ACC112 (cell line): ENCODE data around the gene MYOCD.

ENCODE experiments used
- H2AFZ ChIP-seq: fragments of 200-600 bp; sonication (generic); one replicate; pipeline ENCODE4 v1.6.0; 2017; ENCODE audit warnings: antibody characterized with exemption, low read length; ENCODE audit not compliant: unreplicated experiment
- H3K27ac ChIP-seq: fragments of 200-600 bp; sonication (generic); 2 replicates; pipeline ENCODE4 v1.5.1; 2014; ENCODE audit warnings: low read depth, mild to moderate bottlenecking, antibody characterized with exemption, low read length, moderate library complexity
- H3K27me3 ChIP-seq: fragments of 200-600 bp; sonication (generic); 2 replicates; pipeline ENCODE4 v1.6.1; 2014; ENCODE audit warnings: mild to moderate bottlenecking, antibody characterized with exemption, low read length, moderate library complexity, mixed read lengths; ENCODE audit not compliant: insufficient read depth
- H3K36me3 ChIP-seq: fragments of 200-600 bp; sonication (generic); 2 replicates; pipeline ENCODE4 v1.6.1; 2016; ENCODE audit warnings: mild to moderate bottlenecking, antibody characterized with exemption, low read length, moderate library complexity, mixed read lengths; ENCODE audit not compliant: insufficient read depth
- H3K4me1 ChIP-seq: fragments of 200-600 bp; sonication (generic); one replicate; pipeline ENCODE4 v1.6.1; 2016; ENCODE audit warnings: low read length, mixed read lengths; ENCODE audit not compliant: insufficient read depth, unreplicated experiment, control insufficient read depth
- H3K4me3 ChIP-seq: fragments of 200-600 bp; sonication (generic); 2 replicates; pipeline ENCODE4 v1.5.1; 2014; ENCODE audit warnings: mild to moderate bottlenecking, low read depth, low read length
- H3K79me2 ChIP-seq: fragments of 200-600 bp; sonication (generic); one replicate; pipeline ENCODE4 v1.6.0; 2016; ENCODE audit warnings: low read length; ENCODE audit not compliant: control insufficient read depth, unreplicated experiment, insufficient read depth

The MYOCD gene

DNA sequence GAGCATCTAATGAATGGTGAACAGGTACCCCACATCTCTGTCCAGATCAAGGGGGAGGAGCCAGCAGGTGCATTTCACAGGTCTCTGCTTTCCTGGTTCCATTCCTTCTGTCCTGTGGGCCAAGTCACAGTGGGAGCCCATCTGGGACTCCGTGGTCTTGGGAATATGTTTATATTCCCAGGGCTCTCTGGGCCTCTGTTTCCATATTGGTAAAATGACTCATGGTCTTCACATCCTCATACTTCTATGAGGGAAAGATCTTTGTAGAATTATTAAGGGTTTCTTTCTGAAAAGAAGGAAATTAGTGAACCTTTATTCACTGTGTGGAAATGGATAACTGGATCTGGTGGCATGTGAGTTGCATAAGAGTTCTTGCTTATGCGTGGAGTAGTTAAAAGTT, 6.2 kb downstream of the MYOCD start:
- Histone ChIP-seq H3K79me2 (no peaks in the 10 kb centered on the region), H3K4me3 (no peak overlapping the region), H3K27ac (no peak overlapping the region), H3K4me1 (no peaks in the 10 kb centered on the region), H3K27me3 (peaks cover 4% of the 10 kb centered on the region; the same call in 1 of the 2 replicates), H3K36me3 (no peaks in the 10 kb centered on the region), H2AFZ (no peak overlapping the region)

DNA sequence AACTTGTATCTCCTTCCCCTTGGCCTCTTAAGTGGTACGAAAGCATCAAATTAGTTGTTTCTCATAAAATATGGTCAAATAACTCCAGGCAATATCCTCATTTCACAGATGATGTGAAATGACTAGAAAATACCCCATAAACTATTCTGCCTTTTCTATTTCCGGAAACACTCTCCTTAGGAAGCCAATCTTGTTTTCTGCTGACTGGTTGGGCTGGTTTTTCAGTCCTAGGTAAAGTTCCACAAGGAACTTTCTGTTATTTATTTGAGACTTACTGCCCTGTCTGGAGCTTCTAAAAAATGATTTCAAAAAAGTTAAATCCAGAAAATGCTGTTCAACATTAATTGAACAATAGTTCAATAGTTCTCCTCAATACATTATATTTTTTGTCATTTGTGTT, 7.3 kb downstream of the MYOCD start:
- no peaks in the 10 kb centered on the region for H3K27me3 ChIP-seq

DNA sequence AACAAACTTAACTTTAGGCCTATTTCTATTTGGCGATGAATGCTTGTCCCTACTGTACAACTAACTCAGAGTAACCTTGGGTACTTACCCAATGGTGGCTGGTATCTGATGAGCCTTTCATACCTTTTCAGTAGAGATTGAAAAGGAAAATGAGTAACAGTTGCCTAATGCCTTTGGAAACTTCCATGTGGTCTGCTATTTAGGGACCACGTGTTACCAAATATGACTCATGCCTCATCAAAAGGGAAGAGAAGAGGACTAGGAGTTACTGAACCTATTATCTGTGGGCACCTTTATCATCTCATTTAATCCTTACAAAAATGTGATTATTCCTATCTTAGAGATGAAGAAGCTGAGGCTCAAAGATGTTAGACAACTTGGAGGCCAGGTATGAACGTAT, 8.1 kb downstream of the MYOCD start:
- no peak overlapping the region for H2AFZ ChIP-seq
- no peak overlapping the region for H3K27ac ChIP-seq
- no peaks in the 10 kb centered on the region for H3K36me3 ChIP-seq
- H3K4me3 ChIP-seq, result no peak overlapping the region
- H3K27me3 ChIP-seq, result no peaks in the 10 kb centered on the region
- H3K4me1 ChIP-seq, result no peaks in the 10 kb centered on the region
- no peaks in the 10 kb centered on the region for H3K79me2 ChIP-seq

More for the DNA sequence above, 7.3 kb downstream of the MYOCD start:
- no peaks in the 10 kb centered on the region for H3K36me3 ChIP-seq
- no peak overlapping the region for H2AFZ ChIP-seq
- no peak overlapping the region for H3K4me3 ChIP-seq
- H3K27ac ChIP-seq, result no peak overlapping the region
- no peaks in the 10 kb centered on the region for H3K4me1 ChIP-seq
- no peaks in the 10 kb centered on the region for H3K79me2 ChIP-seq

DNA sequence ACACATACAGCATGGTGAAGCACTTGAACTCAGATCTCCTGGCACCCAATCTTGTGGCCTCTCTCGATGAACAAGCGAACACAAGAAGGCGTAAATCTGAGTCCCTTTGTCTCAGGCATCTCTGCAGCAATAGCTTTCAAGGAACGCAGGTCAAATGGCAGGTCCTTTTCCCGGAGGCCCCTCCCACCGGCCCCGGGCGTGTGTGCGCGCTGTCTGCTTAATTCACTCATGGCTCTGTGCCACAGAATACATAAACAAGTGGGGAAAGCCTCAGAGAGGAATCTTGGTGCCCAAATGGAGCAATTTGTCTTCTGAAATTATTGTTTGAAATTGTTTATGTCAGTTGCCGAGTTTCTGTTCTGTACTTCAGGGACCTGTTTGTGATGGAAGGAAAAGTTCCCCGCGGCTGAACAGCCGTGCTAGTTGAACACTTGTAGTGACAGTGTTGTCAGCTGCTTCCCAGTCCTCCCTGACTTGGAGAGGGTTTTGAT, 14.8 kb downstream of the MYOCD start:
- H3K79me2 ChIP-seq, result no peaks in the 10 kb centered on the region
- H3K4me1 ChIP-seq, result no peaks in the 10 kb centered on the region
- no peaks in the 10 kb centered on the region for H3K36me3 ChIP-seq
- no peak overlapping the region for H3K27ac ChIP-seq
- H3K4me3 ChIP-seq, result no peak overlapping the region
- peaks cover 26% of the 10 kb centered on the region for H3K27me3 ChIP-seq
- H2AFZ ChIP-seq, result no peak overlapping the region

DNA sequence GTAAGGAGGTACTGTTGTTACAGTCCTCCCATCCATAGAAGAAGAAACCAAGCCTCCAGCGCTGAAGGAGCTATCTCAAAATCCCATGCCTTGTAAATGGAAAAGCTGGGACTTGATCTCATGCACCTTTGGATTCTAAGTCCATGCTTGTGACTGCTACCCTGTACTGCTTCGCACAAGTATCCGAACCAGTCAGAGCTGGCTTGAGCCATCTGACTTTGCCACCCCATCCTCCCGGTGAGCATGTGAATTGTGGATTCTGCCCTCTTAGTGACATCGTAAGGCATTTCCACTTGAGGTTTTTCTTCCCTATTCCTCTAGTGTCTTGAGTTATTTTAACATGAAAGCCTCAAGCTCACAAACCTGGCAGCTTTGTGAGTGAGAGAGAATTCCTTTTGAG, 15.3 kb downstream of the MYOCD start:
- Histone ChIP-seq H3K79me2 (no peaks in the 10 kb centered on the region), H3K27ac (no peak overlapping the region), H3K4me1 (no peaks in the 10 kb centered on the region), H2AFZ (no peak overlapping the region), H3K36me3 (no peaks in the 10 kb centered on the region), H3K27me3 (peaks cover 26% of the 10 kb centered on the region), H3K4me3 (no peak overlapping the region)

DNA sequence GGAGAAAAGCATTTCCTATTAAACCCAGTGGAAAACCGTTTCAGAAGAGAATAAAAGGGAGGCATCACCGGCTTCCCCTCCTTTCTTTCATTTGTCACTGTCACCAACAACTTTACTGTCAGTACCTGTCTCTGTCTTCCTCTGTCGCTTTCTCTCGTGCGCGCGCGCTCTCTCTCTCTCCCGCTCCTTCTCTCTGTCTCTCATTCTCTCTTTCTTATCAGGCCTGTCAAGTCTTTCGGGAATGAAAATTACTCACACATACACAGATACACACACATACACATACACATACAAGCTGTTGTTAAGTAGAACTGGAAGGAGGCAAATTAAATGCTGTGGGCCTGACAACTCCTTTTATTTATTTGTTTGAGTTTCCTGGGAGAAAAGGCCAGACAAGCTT, 17.6 kb downstream of the MYOCD start:
- Histone ChIP-seq H3K4me3 (no peak overlapping the region), H2AFZ (no peak overlapping the region), H3K27me3 (peaks cover 26% of the 10 kb centered on the region), H3K79me2 (no peaks in the 10 kb centered on the region), H3K27ac (no peak overlapping the region), H3K4me1 (no peaks in the 10 kb centered on the region), H3K36me3 (no peaks in the 10 kb centered on the region)

DNA sequence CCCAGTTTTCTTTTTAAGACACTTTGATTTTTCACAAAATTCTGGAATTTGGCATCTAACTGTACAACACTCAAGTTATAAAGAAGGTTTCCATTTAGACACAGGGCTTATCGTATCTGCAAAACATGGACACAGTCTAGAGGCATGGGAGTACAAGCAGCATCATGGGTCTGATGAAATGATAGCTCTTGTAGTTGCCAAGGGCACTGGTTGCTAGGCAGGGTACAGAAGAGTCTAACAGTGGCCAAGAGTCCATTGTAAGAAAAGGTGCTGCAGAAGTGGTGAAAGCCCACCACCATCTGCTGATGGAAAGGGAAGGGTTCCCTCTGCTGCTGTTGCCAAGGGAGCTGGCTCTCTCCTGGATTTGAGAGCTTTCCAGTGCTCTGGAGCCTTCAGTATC, 20.8 kb downstream of the MYOCD start:
- Histone ChIP-seq H3K79me2 (no peaks in the 10 kb centered on the region), H3K4me3 (no peak overlapping the region), H3K27me3 (peaks cover 13% of the 10 kb centered on the region), H3K36me3 (no peaks in the 10 kb centered on the region), H2AFZ (no peak overlapping the region), H3K27ac (no peak overlapping the region), H3K4me1 (no peaks in the 10 kb centered on the region)

DNA sequence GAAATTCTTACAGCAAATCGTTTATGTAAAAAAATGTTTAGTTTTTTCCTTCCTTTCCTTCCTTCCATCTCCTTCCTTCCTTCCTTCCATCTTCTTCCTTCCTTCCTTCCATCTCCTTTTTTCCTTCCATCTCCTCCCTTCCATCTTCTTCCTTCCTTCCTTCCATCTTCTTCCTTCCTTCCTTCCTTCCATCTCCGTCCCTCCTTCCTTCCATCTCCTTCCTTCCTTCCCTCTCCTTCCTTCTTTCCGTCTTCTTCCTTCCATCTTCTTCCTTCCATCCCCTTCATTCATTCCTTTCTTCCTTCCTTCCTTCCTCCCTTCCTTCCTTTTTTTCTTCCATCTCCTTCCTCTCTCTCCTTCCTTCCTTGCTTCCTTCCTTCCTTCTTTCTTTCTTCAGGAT, 22.7 kb downstream of the MYOCD start:
- no peaks in the 10 kb centered on the region for H3K79me2 ChIP-seq

DNA sequence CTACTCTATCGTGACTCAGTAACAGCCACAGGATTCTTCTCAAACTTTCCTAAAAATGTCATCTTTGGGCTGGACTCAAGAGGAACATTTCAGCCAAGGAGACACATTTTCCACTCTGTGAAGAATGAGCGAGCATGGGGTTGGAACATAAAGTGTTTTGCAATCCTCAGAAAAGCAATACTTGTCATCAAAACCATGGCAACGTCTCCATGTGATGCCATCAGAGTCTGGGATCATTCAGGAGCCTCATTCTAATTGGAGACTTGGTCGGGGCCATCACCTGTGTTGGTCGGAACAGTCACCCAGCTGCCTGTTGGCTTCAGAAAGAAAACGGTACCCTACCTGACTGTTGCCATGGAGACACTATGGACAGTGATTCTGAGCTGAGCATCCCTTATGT, 25.5 kb downstream of the MYOCD start:
- no peak overlapping the region for H3K27ac ChIP-seq
- no peak overlapping the region for H2AFZ ChIP-seq
- no peaks in the 10 kb centered on the region for H3K27me3 ChIP-seq
- no peaks in the 10 kb centered on the region for H3K79me2 ChIP-seq
- no peak overlapping the region for H3K4me3 ChIP-seq
- no peaks in the 10 kb centered on the region for H3K36me3 ChIP-seq
- H3K4me1 ChIP-seq, result no peaks in the 10 kb centered on the region

More for the DNA sequence above, 22.7 kb downstream of the MYOCD start:
- Histone ChIP-seq H2AFZ (no peak overlapping the region), H3K36me3 (no peaks in the 10 kb centered on the region), H3K4me1 (no peaks in the 10 kb centered on the region), H3K27ac (no peak overlapping the region), H3K27me3 (no peaks in the 10 kb centered on the region), H3K4me3 (no peak overlapping the region)

DNA sequence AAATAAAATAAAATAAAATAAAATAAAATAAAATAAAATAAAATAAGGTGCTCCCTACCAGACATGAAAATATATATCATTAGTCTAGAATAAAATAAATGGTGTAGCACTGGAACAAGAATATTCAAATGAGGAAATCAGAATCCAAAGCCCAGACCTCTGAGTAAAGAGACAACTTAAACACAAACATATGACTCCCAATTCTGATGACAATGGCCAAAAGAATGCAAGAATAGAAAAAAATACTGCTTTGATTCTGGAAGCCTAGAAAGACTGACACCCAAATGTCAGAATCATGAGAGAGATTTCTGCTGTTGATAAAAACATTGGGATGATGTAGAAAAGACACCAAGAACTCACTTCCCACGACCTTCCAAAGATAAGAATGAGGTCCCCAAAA, 27.9 kb downstream of the MYOCD start:
- Histone ChIP-seq H3K27me3 (no peaks in the 10 kb centered on the region), H3K4me3 (no peak overlapping the region), H3K4me1 (no peaks in the 10 kb centered on the region), H2AFZ (no peak overlapping the region), H3K36me3 (no peaks in the 10 kb centered on the region), H3K79me2 (no peaks in the 10 kb centered on the region), H3K27ac (no peak overlapping the region)

DNA sequence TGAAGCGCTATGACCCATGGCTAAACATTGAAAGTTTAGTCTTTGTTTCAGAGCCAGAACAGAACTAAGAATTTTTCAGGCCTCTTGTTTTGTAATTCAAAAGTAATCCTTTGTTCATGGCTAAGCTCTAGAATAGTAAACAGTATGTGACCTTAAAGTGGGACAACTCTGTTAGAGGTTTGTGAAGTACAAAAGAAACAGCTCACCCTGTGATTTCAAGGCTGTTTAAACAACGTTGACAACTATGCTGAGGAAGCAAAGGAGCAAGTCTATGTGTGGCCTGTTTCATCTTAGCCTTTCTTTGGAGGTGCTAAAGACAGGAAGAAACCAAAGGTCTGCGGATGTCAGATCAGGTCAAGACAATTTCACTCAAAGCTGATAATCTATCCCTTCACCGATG, 40.4 kb downstream of the MYOCD start:
- no peak overlapping the region for H3K27ac ChIP-seq
- H3K36me3 ChIP-seq, result no peaks in the 10 kb centered on the region
- H2AFZ ChIP-seq, result no peak overlapping the region
- no peak overlapping the region for H3K4me3 ChIP-seq
- H3K4me1 ChIP-seq, result no peaks in the 10 kb centered on the region
- H3K79me2 ChIP-seq, result no peaks in the 10 kb centered on the region
- H3K27me3 ChIP-seq, result no peaks in the 10 kb centered on the region
